KBM-7 (cell line): ENCODE results near the gene SLC49A3.
"Not testable (repeated sequence)": the region's sequence is repeated elsewhere in the genome, so short reads cannot be mapped to it uniquely, and the experiment has no call there.

Source experiments
- DNase-seq: peaks from one replicate; pipeline ENCODE4 v3.0.0-alpha.2; 2015
- in situ Hi-C: fragments of 300-500 bp; cut with MboI; formaldehyde crosslinking; loops from 2 replicates; pipeline ENCODE4 v1.14.3; 2020; ENCODE audit warnings: low sequenced_read_pairs, low pct_unique_long_range_greater_than_20kb, mixed read lengths

Gene SLC49A3

GRCh38 chr4:688854-689681, at the start of gene SLC49A3:
TSS of gene SLC49A3 (minus strand) at chr4:689151. CDS start at chr4:689127, 24 bp downstream.
- no peak for DNase-seq
- in situ Hi-C loops: no loop called here

GRCh38 chr4:736561-736960, 47.6 kb upstream of the SLC49A3 start:
- in situ Hi-C loops, DNase-seq: not testable (repeated sequence)

GRCh38 chr4:735583-735982, 46.6 kb upstream of the SLC49A3 start:
- no peak for DNase-seq
- in situ Hi-C loops: no loop called here

GRCh38 chr4:734951-735350, 46.0 kb upstream of the SLC49A3 start:
- in situ Hi-C loops: no loop called here
- no peak for DNase-seq

- no peak for DNase-seq
- in situ Hi-C loops: no loop called here
These were observed 45.1 kb upstream of the SLC49A3 start for GRCh38 chr4:734075-734474.

- in situ Hi-C loops: no loop called here
- DNase-seq: no peak
These were observed 44.7 kb upstream of the SLC49A3 start for GRCh38 chr4:733631-733980.

GRCh38 chr4:732911-733630, 44.1 kb upstream of the SLC49A3 start:
- in situ Hi-C loops: no loop called here
- no peak for DNase-seq

GRCh38 chr4:732486-732885, 43.5 kb upstream of the SLC49A3 start:
- in situ Hi-C loops: no loop called here
- no peak for DNase-seq

- in situ Hi-C loops, DNase-seq: not testable (repeated sequence)
These were observed 43.0 kb upstream of the SLC49A3 start for GRCh38 chr4:731954-732353.

- in situ Hi-C loops: not testable (repeated sequence)
These were observed 42.3 kb upstream of the SLC49A3 start for GRCh38 chr4:730946-731904.

GRCh38 chr4:730511-730910, 41.6 kb upstream of the SLC49A3 start:
- in situ Hi-C loops: no loop called here
- no peak for DNase-seq

More at GRCh38 chr4:730946-731904, 42.3 kb upstream of the SLC49A3 start:
- DNase-seq: not testable (repeated sequence)

GRCh38 chr4:729336-730315, 40.7 kb upstream of the SLC49A3 start:
- in situ Hi-C loops: no loop called here
- no peak for DNase-seq

- no peak for DNase-seq
- in situ Hi-C loops: no loop called here
These were observed 38.6 kb upstream of the SLC49A3 start for GRCh38 chr4:727576-727975.

- in situ Hi-C loops: no loop called here
- no peak for DNase-seq
These were observed 37.9 kb upstream of the SLC49A3 start for GRCh38 chr4:726838-727237.

- in situ Hi-C loops: no loop called here
These were observed 37.4 kb upstream of the SLC49A3 start for GRCh38 chr4:726235-726787.

GRCh38 chr4:725391-726234, 36.7 kb upstream of the SLC49A3 start:
- in situ Hi-C loops: no loop called here
- no peak for DNase-seq

More at GRCh38 chr4:726235-726787, 37.4 kb upstream of the SLC49A3 start:
- DNase-seq: no peak
